K562 (cell line): Measurements from ENCODE around the gene WNT11. TPM values are rescaled to one million over a fixed set of nuclear protein-coding genes. Genes with fewer than 3 reads are reported as not detected.

Source experiments
- BRD9 ChIP-seq: fragments of 450-650 bp; IDR thresholded peaks from 2 replicates; pipeline ENCODE4 v1.6.1; 2018; ENCODE audit warnings: low read depth; ENCODE audit not compliant: partially characterized antibody
- C11orf30 ChIP-seq: fragments of 450-650 bp; IDR thresholded peaks from 2 replicates; pipeline ENCODE4 v1.6.1; 2016; ENCODE audit warnings: low read depth, mild to moderate bottlenecking
- DDX20 ChIP-seq: fragments of 450-650 bp; IDR thresholded peaks from 2 replicates; pipeline ENCODE4 v1.6.1; 2016; ENCODE audit warnings: missing genetic modification characterization, low read depth, mild to moderate bottlenecking, missing compliant biosample characterization, moderate library complexity
- GATAD2A ChIP-seq: fragments of 450-650 bp; IDR thresholded peaks from 2 replicates; pipeline ENCODE4 v1.6.1; 2017
- GTF2F1 ChIP-seq: IDR thresholded peaks from 2 replicates; pipeline ENCODE4 v1.6.1; 2011; ENCODE audit warnings: low read depth, low read length, improper control_type of control experiment
- GTF3C2 ChIP-seq: IDR thresholded peaks from 3 replicates; pipeline ENCODE4 v1.6.1; 2011; ENCODE audit warnings: borderline replicate concordance, mild to moderate bottlenecking, moderate library complexity; ENCODE audit not compliant: insufficient read length; ENCODE audit errors: extremely low read depth
- KDM2B ChIP-seq: fragments of 250-450 bp; sonication (Bioruptor Pico); IDR thresholded peaks from 2 replicates; pipeline ENCODE4 v1.8.0; 2021; ENCODE audit warnings: mild to moderate bottlenecking, moderate library complexity
- KDM5B ChIP-seq: fragments of 200-600 bp; sonication (generic); IDR thresholded peaks from 2 replicates; pipeline ENCODE4 v1.6.1; 2012; ENCODE audit warnings: low read depth, mild to moderate bottlenecking, moderate library complexity, low read length, control low read depth, inconsistent platforms; ENCODE audit not compliant: insufficient replicate concordance
- KLF13 ChIP-seq: fragments of 450-650 bp; IDR thresholded peaks from 2 replicates; pipeline ENCODE4 v1.6.1; 2016; ENCODE audit warnings: missing genetic modification characterization, low read depth, mild to moderate bottlenecking, missing compliant biosample characterization, moderate library complexity, borderline replicate concordance
- NCOA2 ChIP-seq, 2 experiments: fragments of 450-650 bp; IDR thresholded peaks; 2 replicates each; pipeline ENCODE4 v1.6.1; 2018; ENCODE audit warnings: mild to moderate bottlenecking in 2 of 2, moderate library complexity in 1 of 2; ENCODE audit not compliant: partially characterized antibody in 2 of 2
- NFIC ChIP-seq: fragments of 450-650 bp; IDR thresholded peaks from 2 replicates; pipeline ENCODE4 v1.6.1; 2017; ENCODE audit warnings: mild to moderate bottlenecking, inconsistent platforms
- POLR2A ChIP-seq: fragments of 450-650 bp; conservative IDR thresholded peaks from 2 replicates; pipeline ENCODE4 v1.6.1; 2016
- POLR2AphosphoS5 ChIP-seq: IDR thresholded peaks from 2 replicates; pipeline ENCODE4 v1.6.1; 2011; ENCODE audit warnings: mild to moderate bottlenecking, low read depth, low read length, moderate library complexity; ENCODE audit not compliant: control insufficient read depth, insufficient read depth
- SIN3A ChIP-seq, 2 experiments: fragments of 150-350 bp in 1 of 2; IDR thresholded peaks; 2 replicates each; pipeline ENCODE4 v1.6.1; 2011 to 2016; ENCODE audit warnings: borderline replicate concordance in 2 of 2, low read depth in 2 of 2, low read length in 2 of 2, mild to moderate bottlenecking in 2 of 2, moderate library complexity in 2 of 2; ENCODE audit not compliant: control insufficient read depth in 1 of 2
- SMAD4 ChIP-seq: fragments of 250-450 bp; sonication (Bioruptor Pico); conservative IDR thresholded peaks from 2 replicates; pipeline ENCODE4 v1.8.0; 2021; ENCODE audit warnings: inconsistent platforms, mild to moderate bottlenecking, moderate library complexity
- STAT5A ChIP-seq: IDR thresholded peaks from 2 replicates; pipeline ENCODE4 v1.6.1; 2012; ENCODE audit warnings: low read length, inconsistent platforms, borderline replicate concordance
- TOE1 ChIP-seq, 2 experiments: fragments of 450-650 bp in 1 of 2; sonication (generic) in 1 of 2; formaldehyde crosslinking in 1 of 2; IDR thresholded peaks; 2 replicates each; pipeline versions ENCODE4 v1.7.1 to v1.8.0; 2016 to 2022; ENCODE audit warnings: borderline replicate concordance in 2 of 2, mild to moderate bottlenecking in 2 of 2, antibody characterized with exemption in 1 of 2, inconsistent platforms in 1 of 2, low read depth in 1 of 2, missing genetic modification reagents in 1 of 2, moderate library complexity in 1 of 2
- ZBTB12 ChIP-seq: fragments of 250-450 bp; sonication (Bioruptor Pico); IDR thresholded peaks from 2 replicates; pipeline ENCODE4 v1.4.0; 2020
- ZFX ChIP-seq: sonication (generic); formaldehyde crosslinking; IDR thresholded peaks from 2 replicates; pipeline ENCODE4 v1.8.0; 2022; ENCODE audit warnings: mild to moderate bottlenecking, missing genetic modification reagents, moderate library complexity
- ZNF696 ChIP-seq: fragments of 250-450 bp; sonication (Bioruptor Pico); conservative IDR thresholded peaks from 2 replicates; pipeline ENCODE4 v1.4.0; 2020; ENCODE audit warnings: mild to moderate bottlenecking, moderate library complexity
- polyA plus RNA-seq, 8 experiments: library from polyadenylated mRNA; depleted of rRNA in 4 of 8; stranded (reverse) in 5 of 8; unstranded in 3 of 8; fragments of >200 nt; fragmentation: Nextera tagmentation in 2 of 8; fragmentation: Illumina TruSeq in 1 of 8; extraction: Ambion mirVana in 2 of 8; extraction: Trizol in 1 of 8; gene quantifications; 2 replicates each; pipeline versions ENCODE4 v1.2.1 to v1.2.3, GENCODE V29; 2011 to 2014; ENCODE audit warnings: inconsistent platforms in 1 of 8, missing spikeins in 1 of 8
- total RNA-seq, 7 experiments: library from RNA; depleted of rRNA in 6 of 7; stranded (reverse); fragments of >200 nt in 6 of 7; fragmentation: Illumina TruSeq in 2 of 7; extraction: Trizol in 2 of 7; gene quantifications; 2 replicates each; pipeline versions ENCODE4 v1.2.1 to v1.2.3, GENCODE V29; 2011 to 2021; ENCODE audit warnings: low replicate concordance in 1 of 7
- TF ChIP-seq, protein P1 (sequence below): sonication (generic); formaldehyde crosslinking; IDR thresholded peaks from 2 replicates; pipeline ENCODE4 v1.8.0; 2022; ENCODE audit warnings: missing genetic modification reagents, mild to moderate bottlenecking, borderline replicate concordance

The WNT11 gene
- total and polyA plus RNA-seq, 9 of the 15 experiments (the other 6 are each of a cell fraction or from before 2014, with no cell fraction given): 0.03 to 0.20 (median 0.09) TPM; not detected in 4

DNA sequence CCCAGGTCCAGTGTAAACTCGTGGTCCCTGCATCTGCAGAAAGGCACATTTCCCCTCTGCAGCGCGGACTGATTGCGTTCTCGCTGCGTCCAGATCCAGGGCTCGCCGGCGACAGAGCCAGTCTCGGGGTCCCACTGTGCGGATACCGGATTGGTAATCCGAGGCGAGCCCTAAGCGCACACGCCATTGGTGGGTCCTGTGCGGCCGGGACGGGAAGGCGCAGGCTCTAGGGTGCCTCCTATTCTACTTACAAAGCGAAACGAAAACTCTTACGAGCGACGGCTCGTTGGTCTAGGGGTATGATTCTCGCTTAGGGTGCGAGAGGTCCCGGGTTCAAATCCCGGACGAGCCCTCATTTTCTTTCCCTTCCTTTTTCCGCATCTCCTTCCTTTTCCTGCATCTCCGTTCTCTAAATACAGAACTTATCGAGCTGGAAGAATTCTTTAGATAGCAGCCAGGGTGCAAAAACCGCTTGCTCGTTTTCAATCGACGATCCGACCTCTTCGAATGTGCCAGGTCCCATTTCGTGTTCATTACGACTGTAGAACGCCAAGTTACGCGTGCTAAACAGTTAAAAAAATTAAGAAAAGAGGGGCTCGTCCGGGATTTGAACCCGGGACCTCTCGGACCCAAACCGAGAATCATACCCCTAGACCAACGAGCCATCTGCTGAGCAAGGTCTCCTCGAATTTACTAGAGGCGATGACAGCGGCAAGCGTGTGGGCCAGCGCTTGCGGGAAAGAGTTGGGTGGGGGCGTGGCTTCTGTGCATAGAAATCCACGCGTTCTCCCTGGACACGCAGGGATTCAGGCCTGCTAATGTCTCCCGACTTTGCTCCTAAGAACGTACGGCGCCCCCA is 29.2 kb upstream of the WNT11 start (continued):
- TF ChIP-seq STAT5A (peak; percentile 27; the same call in 1 of the 2 replicates), ZNF696 (CRISPR knock-in tag) (no peak), ZBTB12 (CRISPR knock-in tag) (peak; percentile 53; the same call in 1 of the 2 replicates), GTF3C2 (peak; percentile 67), SMAD4 (CRISPR knock-in tag) (peak; percentile 35; the same call in 1 of the 2 replicates), DDX20 (tag) (0 out of 2 replicates have a peak, but pooled peaks have one; percentile 43), POLR2A (peak; percentile 78; the same call in 1 of the 2 replicates), GATAD2A (0 out of 2 replicates have a peak, but pooled peaks have one; percentile 15), C11orf30 (peak; percentile 71), NCOA2 (IDR thresholded peaks at IDR 0.05; ENCODE audit: partially characterized antibody in 2 of 2) (peak in 1 of 2 experiments; percentile 90), KLF13 (tag) (no peak), NFIC (peak; percentile 77), TOE1 (IDR thresholded peaks at IDR 0.05; ENCODE audit: borderline replicate concordance) (peak; percentile 53; the same call in 1 of the 2 replicates), TOE1 (CRISPR knock-in tag; IDR thresholded peaks at IDR 0.05; ENCODE audit: borderline replicate concordance, low read depth) (0 out of 2 replicates have a peak, but pooled peaks have one; percentile 80), GTF2F1 (peak; percentile 30; the same call in 1 of the 2 replicates), ZFX (peak; percentile 28), POLR2AphosphoS5 (0 out of 2 replicates have a peak, but pooled peaks have one; percentile 28), KDM2B (peak; percentile 5; the same call in 1 of the 2 replicates), KDM5B (peak; percentile 16), BRD9 (peak; percentile 98), SIN3A (IDR thresholded peaks at IDR 0.05; ENCODE audit: borderline replicate concordance in 2 of 2, control insufficient read depth in 1 of 2, low read depth in 2 of 2, low read length in 2 of 2) (peak; percentile 62 to 89; a peak in 1 of 4 replicates)
- TF ChIP-seq, protein P1, sequence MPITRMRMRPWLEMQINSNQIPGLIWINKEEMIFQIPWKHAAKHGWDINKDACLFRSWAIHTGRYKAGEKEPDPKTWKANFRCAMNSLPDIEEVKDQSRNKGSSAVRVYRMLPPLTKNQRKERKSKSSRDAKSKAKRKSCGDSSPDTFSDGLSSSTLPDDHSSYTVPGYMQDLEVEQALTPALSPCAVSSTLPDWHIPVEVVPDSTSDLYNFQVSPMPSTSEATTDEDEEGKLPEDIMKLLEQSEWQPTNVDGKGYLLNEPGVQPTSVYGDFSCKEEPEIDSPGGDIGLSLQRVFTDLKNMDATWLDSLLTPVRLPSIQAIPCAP (CRISPR knock-in tag): no peak
